ENCODE measurements around the gene MINDY1.

MINDY1 gene

GRCh38 chr1:151043163-151043562 lies 36.5 kb upstream of the MINDY1 start:
- Histone ChIP-seq H3K9me3 (no peaks in the 10 kb centered on the region), H3K36me3 (no peaks in the 10 kb centered on the region), H3K4me1 (peaks cover 0 to 9% (median 4%) of the 10 kb centered on the region in 4 donors), H3K27ac (no peak overlapping the region), H3K27me3 (no peaks in the 10 kb centered on the region), H3K4me3 (no peak overlapping the region)
- intact Hi-C loops (cut with DNase I; ENCODE audit: low total_unique reads): no loop called here
- TF ChIP-seq CTCF (IDR thresholded peaks at IDR 0.05): no peak
- DNase-seq: no peak

- TF ChIP-seq CTCF (IDR thresholded peaks at IDR 0.05): no peak
- H3K27ac ChIP-seq: no peak overlapping the region
- no peaks in the 10 kb centered on the region for H3K4me1 ChIP-seq
- H3K4me3 ChIP-seq: no peak overlapping the region
- no peak for DNase-seq
- intact Hi-C loops (cut with DNase I; ENCODE audit: low total_unique reads): no loop called here
- H3K9me3 ChIP-seq: no peaks in the 10 kb centered on the region
- no peaks in the 10 kb centered on the region for H3K27me3 ChIP-seq
- H3K36me3 ChIP-seq: peaks cover 7 to 16% (median 10%) of the 10 kb centered on the region in 3 donors
Observed at GRCh38 chr1:151039521-151039920, 32.8 kb upstream of the MINDY1 start.

- no peak overlapping the region for H3K4me3 ChIP-seq
- H3K27me3 ChIP-seq: no peaks in the 10 kb centered on the region
- intact Hi-C loops (cut with DNase I; ENCODE audit: low total_unique reads): no loop called here
- no peak overlapping the region for H3K27ac ChIP-seq
- DNase-seq: no peak
- peaks cover 12 to 41% (median 27%) of the 10 kb centered on the region in 3 donors for H3K36me3 ChIP-seq
- no peaks in the 10 kb centered on the region for H3K4me1 ChIP-seq
- TF ChIP-seq CTCF (IDR thresholded peaks at IDR 0.05): no peak
- no peaks in the 10 kb centered on the region for H3K9me3 ChIP-seq
Observed at GRCh38 chr1:151037032-151037431, 30.3 kb upstream of the MINDY1 start.

- DNase-seq: no peak
- TF ChIP-seq CTCF (IDR thresholded peaks at IDR 0.05): no peak
- no peak within 1 kb of the TSS for H3K27ac ChIP-seq
- no peaks in the 10 kb centered on the region for H3K27me3 ChIP-seq
- intact Hi-C loops (cut with DNase I; ENCODE audit: low total_unique reads): no loop called here
- no peak within 1 kb of the TSS for H3K4me3 ChIP-seq
- H3K9me3 ChIP-seq: no peaks in the 10 kb centered on the region
- H3K36me3 ChIP-seq: peaks cover 19 to 47% (median 31%) of the 10 kb centered on the region in 3 donors
- H3K4me1 ChIP-seq: no peaks in the 10 kb centered on the region
Observed at GRCh38 chr1:151036356-151036755, 29.7 kb upstream of the MINDY1 start, which contains the start of gene BNIPL. Gene BNIPL (plus strand): TSS chr1:151036586. CDS start chr1:151036726, 140 bp downstream.

- Histone ChIP-seq H3K9me3 (no peaks in the 10 kb centered on the region), H3K36me3 (peaks cover 21 to 59% (median 43%) of the 10 kb centered on the region in 3 donors), H3K27ac (no peak overlapping the region), H3K4me1 (no peaks in the 10 kb centered on the region), H3K27me3 (no peaks in the 10 kb centered on the region), H3K4me3 (no peak overlapping the region)
- no peak for TF ChIP-seq CTCF (IDR thresholded peaks at IDR 0.05)
- intact Hi-C loops (cut with DNase I; ENCODE audit: low total_unique reads): no loop called here
- no peak for DNase-seq
Observed at GRCh38 chr1:151035167-151035566, 28.5 kb upstream of the MINDY1 start.

GRCh38 chr1:151032164-151032563 lies 25.5 kb upstream of the MINDY1 start:
- Histone ChIP-seq H3K27me3 (no peaks in the 10 kb centered on the region), H3K4me3 (no peak overlapping the region), H3K4me1 (no peaks in the 10 kb centered on the region), H3K36me3 (peaks cover 42 to 89% (median 72%) of the 10 kb centered on the region in 3 donors), H3K27ac (no peak overlapping the region), H3K9me3 (no peaks in the 10 kb centered on the region)
- no peak for TF ChIP-seq CTCF (IDR thresholded peaks at IDR 0.05)
- DNase-seq: no peak
- intact Hi-C loops (cut with DNase I; ENCODE audit: low total_unique reads): no loop called here
